Fibroblast of the aortic adventitia (primary cell): ENCODE measurements around the gene AP3S2. TPM values are rescaled to one million over a fixed set of nuclear protein-coding genes. Genes with fewer than 3 reads are reported as not detected.
A peak's percentile ranks its signal among the peaks of the same experiment; 100 is the strongest.
"Not testable (repeated sequence)": the region's sequence is repeated elsewhere in the genome, so short reads cannot be mapped to it uniquely, and the experiment has no call there.

ENCODE experiments used
- DNase-seq: peaks from one replicate; pipeline ENCODE4 v3.0.0-alpha.2; 2010; ENCODE audit warnings: low read depth
- H3K4me3 ChIP-seq: 2 replicates; pipeline ENCODE4 v1.5.1; 2011; ENCODE audit warnings: low read depth, mild to moderate bottlenecking, control low read depth, low read length, moderate library complexity
- CTCF ChIP-seq: IDR thresholded peaks from 2 replicates; pipeline ENCODE4 v1.5.1; 2011; ENCODE audit warnings: mild to moderate bottlenecking, low read length, control low read depth, inconsistent platforms; ENCODE audit not compliant: insufficient read depth
- total RNA-seq: library from RNA; depleted of rRNA; stranded (reverse); fragments of >200 nt; gene quantifications from 2 replicates; pipeline ENCODE4 v1.2.3, GENCODE V29; 2012; ENCODE audit warnings: low replicate concordance

Gene AP3S2
- total RNA-seq, 1 donor = 63.5 TPM

GRCh38 chr15:89857673-89858072, 36.1 kb downstream of the AP3S2 start:
- no peak for DNase-seq
- TF ChIP-seq CTCF = no peak
- no peak overlapping the region for H3K4me3 ChIP-seq

DNA sequence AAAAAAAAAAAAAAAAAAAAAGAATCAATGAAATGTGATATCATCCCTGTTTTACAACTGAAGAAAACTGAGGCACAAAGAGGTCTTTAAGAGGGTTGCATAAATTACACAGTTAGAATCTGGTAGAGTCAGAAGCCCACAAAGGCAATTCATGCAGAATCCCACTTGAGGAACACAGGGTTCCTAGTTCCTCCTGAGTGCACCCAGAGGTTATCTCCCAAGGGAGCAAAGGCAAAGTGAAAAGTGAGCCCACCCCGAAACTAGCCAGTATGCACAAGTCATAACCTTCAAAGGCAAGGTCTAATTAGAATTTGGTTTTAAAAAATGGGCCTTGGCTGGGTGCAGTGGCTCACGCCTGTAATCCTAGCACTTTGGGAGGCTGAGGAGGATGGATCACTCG, 37.8 kb downstream of the AP3S2 start:
- TF ChIP-seq CTCF = no peak
- DNase-seq = no peak
- H3K4me3 ChIP-seq = no peak overlapping the region

GRCh38 chr15:89854863-89855262, 38.9 kb downstream of the AP3S2 start:
- not testable (repeated sequence) for H3K4me3 ChIP-seq, DNase-seq

DNA sequence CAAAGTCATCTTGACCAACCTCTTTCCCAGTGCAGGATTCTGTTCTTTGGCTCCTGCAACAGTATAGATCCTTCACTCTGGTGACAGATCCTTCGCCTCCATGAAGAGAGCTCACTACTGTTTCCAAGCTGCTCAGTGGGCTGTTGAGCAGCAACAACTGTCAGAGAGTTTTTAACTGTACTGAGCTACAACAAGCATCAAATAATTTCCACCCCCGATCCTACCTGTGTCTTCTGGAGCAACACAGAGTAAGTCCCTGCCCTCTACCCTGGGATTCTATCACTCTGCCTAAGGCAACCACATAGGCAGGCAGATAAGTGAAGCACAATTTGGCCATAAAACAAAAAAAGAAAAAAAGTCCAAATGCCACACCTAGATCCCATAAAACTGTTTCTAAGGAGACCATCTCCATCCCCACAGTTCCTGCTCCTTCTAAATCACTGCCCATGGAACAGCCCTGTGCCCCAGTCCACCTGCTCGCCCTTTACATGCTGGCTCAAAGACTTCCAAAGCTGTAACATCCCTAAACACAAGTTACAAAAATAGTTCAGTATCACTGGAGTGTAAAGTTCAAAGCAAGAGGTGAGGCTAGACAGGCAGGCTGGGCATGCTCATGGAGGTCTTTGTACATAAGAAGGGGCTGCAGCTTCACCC, 41.3 kb downstream of the AP3S2 start:
- H3K4me3 ChIP-seq = no peak overlapping the region
- TF ChIP-seq CTCF = no peak
- DNase-seq = no peak

DNA sequence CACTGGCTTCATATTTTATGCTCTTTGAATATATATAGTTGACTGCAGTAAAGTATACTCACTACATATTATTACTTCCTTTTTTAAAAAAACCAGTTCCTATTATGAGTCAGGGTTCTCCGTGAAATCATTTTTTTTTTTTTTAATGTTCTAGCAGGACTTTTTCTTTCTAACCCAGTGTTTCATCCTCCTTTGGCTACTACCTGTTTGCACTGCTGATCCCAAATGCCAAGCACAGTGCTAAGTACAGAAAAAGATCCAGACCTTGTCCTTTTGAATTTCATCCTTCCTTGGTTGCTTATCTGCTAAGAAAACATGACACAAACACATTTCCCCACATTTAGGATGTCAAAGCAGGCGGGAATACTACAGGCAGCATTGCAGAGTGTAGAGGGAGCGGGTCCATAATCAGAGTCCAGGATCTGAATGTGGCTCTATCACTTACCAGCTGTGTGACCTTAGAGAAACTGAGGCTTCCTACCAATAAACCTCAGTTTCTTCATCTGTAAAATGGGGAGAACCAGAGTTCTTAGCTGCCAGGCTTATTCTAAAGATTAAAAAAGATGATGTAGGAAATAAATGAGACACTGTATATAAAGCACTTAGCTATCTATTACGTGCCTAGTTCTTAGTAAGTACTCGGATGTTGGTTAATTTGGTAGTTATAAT, 42.0 kb downstream of the AP3S2 start:
- H3K4me3 ChIP-seq = no peak overlapping the region
- no peak for TF ChIP-seq CTCF

GRCh38 chr15:89848970-89849292, 44.9 kb downstream of the AP3S2 start:
- no peak for TF ChIP-seq CTCF
- no peak overlapping the region for H3K4me3 ChIP-seq
- no peak for DNase-seq

More for the DNA sequence above, 42.0 kb downstream of the AP3S2 start:
- peak; percentile 25 for DNase-seq

DNA sequence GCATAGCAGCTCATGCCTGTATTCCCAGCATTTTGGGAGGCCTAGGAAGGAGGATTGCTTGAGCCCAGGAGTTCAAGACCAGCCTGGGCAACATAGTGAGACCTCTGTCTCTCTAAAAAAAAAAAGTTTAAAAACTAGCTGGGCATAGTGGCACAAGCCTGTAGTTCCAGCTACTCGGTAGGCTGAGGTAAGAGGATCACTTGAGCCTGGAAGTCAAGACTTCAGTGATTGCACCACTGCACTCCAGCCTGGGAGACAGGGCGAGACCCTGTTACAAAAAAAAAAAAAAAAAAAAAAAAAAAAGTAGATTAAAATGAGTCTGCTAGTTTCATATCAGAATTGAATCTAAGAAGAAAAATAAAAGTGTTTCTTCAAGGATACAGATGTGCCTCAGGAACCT, 46.7 kb downstream of the AP3S2 start:
- TF ChIP-seq CTCF = no peak
- H3K4me3 ChIP-seq = no peak overlapping the region
- no peak for DNase-seq
